Cortex of kidney (tissue), 1 donor: ENCODE measurements around the gene CYP1A1.

Experiments used
- DNase-seq: peaks from one replicate; lab custom pipeline; 2025; lab: John Stamatoyannopoulos, UW

CYP1A1 gene

DNA sequence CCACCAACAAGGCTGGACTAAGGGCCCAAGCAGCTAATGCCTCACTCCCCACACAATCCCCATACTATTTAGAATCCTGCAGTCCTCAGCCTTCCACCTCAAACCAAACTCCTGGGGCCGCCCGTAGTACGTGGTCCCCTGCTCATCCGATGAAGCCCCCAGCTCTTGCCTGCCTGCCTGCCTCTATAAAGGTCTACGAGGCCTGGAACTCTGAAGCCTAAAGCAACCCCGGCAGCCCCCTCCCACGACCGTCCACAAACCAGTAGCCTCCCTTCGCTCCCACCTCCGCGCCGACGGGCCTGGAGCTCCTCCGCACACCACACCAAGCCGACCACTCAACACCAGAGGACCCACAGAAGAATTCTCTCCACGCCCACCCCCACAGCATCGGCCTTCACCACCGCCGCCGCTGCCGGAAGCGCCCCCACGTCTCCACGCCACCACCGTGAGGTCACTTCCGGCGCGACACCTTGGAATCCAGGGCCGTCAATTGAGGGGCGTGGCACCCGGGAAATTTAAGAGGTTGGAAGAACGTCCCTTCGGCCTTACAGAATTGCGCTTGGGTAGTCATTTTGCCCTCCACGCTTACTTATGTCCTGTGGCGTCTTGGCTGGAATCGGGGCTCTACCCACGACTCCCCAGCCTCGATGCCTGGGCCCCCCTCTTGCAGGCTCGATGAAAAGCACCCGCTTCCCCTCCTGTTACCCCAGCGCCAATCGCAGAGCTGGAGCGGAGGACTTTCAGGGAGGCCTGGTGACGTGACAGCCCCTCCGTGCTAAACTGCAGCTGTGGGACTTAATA lies 29.5 kb downstream of the CYP1A1 start, which contains the start of gene EDC3:
Gene EDC3 (minus strand): TSS at position 428 of the 801 bp plus-strand sequence. CDS start 20,900 bp downstream, outside the sequence.
- no peak for DNase-seq

DNA sequence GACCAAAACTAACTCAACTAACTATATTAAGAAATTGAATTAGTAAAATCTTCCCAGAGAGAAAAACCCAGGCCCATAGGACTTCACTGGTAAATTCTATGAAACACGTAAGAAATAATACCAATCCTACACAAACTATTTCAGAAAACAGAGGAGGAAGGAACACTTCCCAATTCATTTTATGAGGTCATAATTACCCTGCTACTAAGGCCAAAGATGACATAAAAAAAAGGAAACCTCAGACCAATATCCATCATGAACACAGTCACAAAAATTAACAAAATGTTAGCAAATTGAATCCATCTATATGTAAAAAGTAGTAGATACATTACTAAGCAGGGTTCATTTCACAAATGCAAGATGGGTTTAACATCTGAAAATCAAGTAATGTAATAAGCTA lies 33.0 kb downstream of the CYP1A1 start:
- DNase-seq = no peak

DNA sequence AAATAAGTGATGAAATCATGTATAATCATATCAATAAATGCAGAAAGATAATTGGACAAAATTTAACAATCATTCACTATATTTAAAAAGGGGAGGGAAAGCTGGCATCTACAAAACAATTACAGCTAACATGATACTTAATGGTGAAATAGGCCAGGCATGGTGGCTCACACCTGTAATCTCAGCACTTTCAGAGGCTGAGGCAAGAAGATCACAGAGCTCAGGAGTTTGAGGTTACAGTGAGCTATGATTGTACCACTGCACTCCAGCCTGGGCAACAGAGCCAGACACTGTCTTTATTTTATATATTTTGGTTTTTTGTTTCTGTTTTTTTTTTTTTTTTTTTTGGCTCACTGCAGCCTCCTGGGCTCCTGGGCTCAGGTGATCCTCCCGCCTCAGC lies 41.6 kb downstream of the CYP1A1 start:
- no peak for DNase-seq

DNA sequence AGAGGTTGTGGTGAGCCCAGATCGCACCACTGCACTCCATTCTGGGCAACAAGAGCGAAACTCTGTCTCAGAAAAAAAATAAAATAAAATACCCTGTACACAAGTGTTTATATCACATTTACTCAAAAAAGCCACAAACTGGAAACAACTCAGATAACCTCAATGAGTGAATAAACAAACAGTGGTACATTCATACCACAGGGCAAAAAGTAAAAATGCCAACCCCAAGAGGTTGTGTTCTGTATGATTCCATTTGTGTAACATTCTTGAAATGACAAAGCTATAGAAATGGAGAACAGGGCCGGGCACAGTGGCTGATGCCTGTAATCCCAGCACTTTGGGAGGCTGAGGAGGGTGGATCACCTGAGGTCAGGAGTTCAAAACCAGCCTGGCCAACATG lies 42.4 kb downstream of the CYP1A1 start:
- DNase-seq = no peak

DNA sequence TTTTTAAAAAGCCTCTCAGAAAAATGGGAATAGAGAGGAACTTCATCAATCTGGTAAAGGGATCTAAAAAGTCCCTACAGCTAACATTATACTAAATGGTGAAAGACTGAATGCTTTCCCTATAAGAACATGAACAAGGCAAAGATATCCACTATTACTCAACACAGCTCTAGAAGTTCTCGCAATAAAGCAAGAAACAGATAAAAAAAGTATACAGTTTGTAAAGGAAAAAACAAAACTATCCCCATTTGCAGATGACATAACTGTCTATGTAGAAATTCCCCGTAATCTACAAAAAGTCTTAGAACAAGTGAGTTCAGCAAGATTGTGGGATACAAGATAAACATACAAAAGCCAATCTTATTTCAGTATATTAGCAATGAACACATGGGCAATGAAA lies 44.9 kb downstream of the CYP1A1 start:
- DNase-seq = no peak

DNA sequence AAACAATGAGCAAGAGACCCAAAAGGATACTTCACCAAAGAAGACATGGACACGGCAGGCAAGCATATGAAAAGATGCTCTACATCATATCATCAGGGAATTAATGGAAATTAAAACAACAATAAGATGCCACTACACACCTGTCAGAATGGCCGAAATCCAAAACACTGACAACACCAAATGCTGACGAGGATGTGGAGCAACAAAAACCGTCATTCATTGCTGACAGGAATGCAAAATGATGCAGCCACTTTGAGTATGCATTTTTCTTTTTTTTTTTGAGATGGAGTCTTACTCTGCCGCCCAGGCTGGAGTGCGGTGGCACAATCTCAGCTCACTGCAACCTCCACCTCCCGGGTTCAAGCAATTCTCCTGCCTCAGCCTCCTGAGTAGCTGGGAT lies 48.5 kb downstream of the CYP1A1 start:
- DNase-seq = no peak

DNA sequence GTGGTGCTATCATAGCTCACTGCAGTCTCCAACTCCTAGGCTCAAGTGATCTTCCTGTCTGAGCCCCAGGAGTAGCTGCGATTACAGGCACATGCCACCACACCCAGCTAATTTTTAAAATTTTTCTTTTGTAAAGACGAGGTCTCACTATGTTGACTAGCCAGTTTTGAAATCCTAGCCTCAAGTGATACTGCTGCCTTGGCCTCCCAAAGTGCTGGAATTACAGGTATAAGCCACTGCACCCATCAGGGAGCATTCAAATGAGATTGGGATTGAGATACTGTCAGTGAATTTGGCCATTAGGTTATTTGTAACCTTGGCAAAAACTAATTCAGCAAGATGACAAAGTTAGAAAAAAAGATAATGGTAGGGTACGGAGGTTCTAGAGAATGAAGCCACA lies 51.2 kb downstream of the CYP1A1 start:
- DNase-seq = no peak

DNA sequence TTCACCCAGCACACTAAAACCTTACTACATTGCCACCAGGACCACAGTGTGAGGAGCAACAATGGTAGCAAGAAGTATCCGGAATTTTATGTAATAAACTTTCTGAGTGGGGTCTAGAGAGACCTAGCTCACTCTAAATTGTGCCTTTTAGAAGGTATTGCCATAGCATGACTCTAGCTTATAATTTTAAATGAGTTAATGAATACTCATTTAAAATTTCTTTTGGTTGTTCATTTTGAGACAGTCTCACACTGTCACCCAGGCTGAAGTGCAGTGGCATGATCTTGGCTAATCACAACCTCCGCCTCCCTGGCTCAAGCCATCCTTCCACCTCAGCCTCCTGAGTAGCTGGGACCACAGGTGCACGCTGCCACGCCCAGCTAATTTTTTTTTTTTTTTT lies 55.7 kb downstream of the CYP1A1 start:
- DNase-seq = no peak
